ENCODE results near the gene ALPK3. TPM values are rescaled to one million over a fixed set of nuclear protein-coding genes. Genes with fewer than 3 reads are reported as not detected.

ALPK3 gene
- total RNA-seq, 1 experiment from 2014 or later = 17.7 TPM

DNA sequence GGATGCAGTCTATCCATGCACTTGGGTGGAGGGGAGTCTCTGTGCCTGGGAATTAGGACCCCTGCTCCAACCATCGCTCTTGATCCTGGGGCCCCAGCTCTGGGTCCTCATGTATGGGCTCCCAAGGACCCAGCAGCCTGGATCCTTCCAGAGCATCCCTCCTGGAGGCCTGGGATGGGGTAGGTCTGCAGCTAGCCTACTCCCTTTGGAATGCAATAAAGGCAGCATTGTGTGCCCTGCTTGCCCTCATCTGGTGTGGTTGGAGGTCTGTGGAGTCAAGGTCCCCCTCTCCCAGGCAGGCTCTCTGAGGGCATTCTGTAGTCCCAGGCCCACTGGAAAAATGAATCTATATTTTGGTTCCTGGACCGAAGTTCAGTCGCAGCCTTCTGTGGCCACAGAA lies 52.4 kb downstream of the ALPK3 start:
- no peak overlapping the region for H3K18ac ChIP-seq (ENCODE audit: insufficient read length, low read depth, low read length)
- H3K4me1 ChIP-seq (ENCODE audit: insufficient read depth, low read length) = no peaks in the 10 kb centered on the region
- peaks cover 0 to 22% (median 6%) of the 10 kb centered on the region in 3 experiments; a peak in 3 of 7 replicates for H3K36me3 Mint-ChIP-seq (ENCODE audit: insufficient read depth in 1 of 3, low read depth in 3 of 3)

More for the DNA sequence above, 52.4 kb downstream of the ALPK3 start:
- no CpG with 5 or more reads among the region's 3 CpGs for WGBS (ENCODE audit: extremely low coverage, insufficient read length, low lambda C conversion rate)
- Histone ChIP-seq H4K20me1 (ENCODE audit: control insufficient read depth, insufficient read depth, insufficient read length) (no peaks in the 10 kb centered on the region), H3K9ac (ENCODE audit: extremely low read depth, insufficient read length, low read length) (no peak overlapping the region), H3K23ac (ENCODE audit: insufficient read length, low read depth, low read length) (no peak overlapping the region), H3K23me2 (ENCODE audit: insufficient read length, low read depth, low read length, poor library complexity, severe bottlenecking) (no peaks in the 10 kb centered on the region), H2BK5ac (ENCODE audit: insufficient read length, low read length) (no peak overlapping the region), H3K79me1 (ENCODE audit: insufficient read depth, low read depth, low read length, poor library complexity, severe bottlenecking) (no peaks in the 10 kb centered on the region), H3K27ac (ENCODE audit: insufficient read length, low read depth, low read length) (no peak overlapping the region), H2BK15ac (ENCODE audit: low read depth, low read length) (no peak overlapping the region), H2AK5ac (ENCODE audit: insufficient read length, low read length) (no peak overlapping the region), H3K79me2 (ENCODE audit: insufficient read depth, low read length) (no peaks in the 10 kb centered on the region), H2AFZ (ENCODE audit: low read length) (no peak overlapping the region), H4K5ac (ENCODE audit: insufficient read length, low read depth, low read length) (no peak overlapping the region), H3K4ac (ENCODE audit: low read depth, low read length) (no peak overlapping the region), H2BK120ac (ENCODE audit: low read depth, low read length, poor library complexity, severe bottlenecking) (no peak overlapping the region), H2BK20ac (ENCODE audit: low read depth, low read length, poor library complexity, severe bottlenecking) (no peak overlapping the region), H3K14ac (ENCODE audit: insufficient read depth, low read length) (no peak overlapping the region), H4K91ac (ENCODE audit: insufficient read length, low read depth, low read length) (no peak overlapping the region), H2BK12ac (ENCODE audit: insufficient read length, low read depth, low read length) (no peak overlapping the region), H3K27me3 (ENCODE audit: insufficient read depth, low read length) (no peaks in the 10 kb centered on the region), H3K56ac (ENCODE audit: insufficient read length, low read depth, low read length) (no peak overlapping the region), H3K4me2 (ENCODE audit: insufficient read depth, insufficient read length, low read length) (no peak overlapping the region), H3T11ph (ENCODE audit: low read length) (no peak overlapping the region), H4K8ac (replicated peaks; ENCODE audit: insufficient read length, low read depth, low read length) (no peak overlapping the region), H3K9me3 (ENCODE audit: control insufficient read depth, low read depth, low read length) (no peaks in the 10 kb centered on the region)
- Mint-ChIP-seq H3K4me3 (no peak overlapping the region), H3K27me3 (ENCODE audit: low read depth) (peaks cover 8% of the 10 kb centered on the region; the same call in 1 of the 2 replicates), H3K27ac (peak overlapping the region in 1 of 3 experiments; percentile 75; a peak in 1 of 7 replicates), H3K4me1 (no peaks in the 10 kb centered on the region), H3K9me3 (no peaks in the 10 kb centered on the region; a peak in 1 of 5 replicates)
- no peak for DNase-seq
- TF ChIP-seq CTCF (conservative IDR thresholded peaks at IDR 0.05) = no peak

Data from H9 (cell line).